CD14-positive monocyte (primary cell): ENCODE results near the gene RIMS1. TPM values are rescaled to one million over a fixed set of nuclear protein-coding genes. Genes with fewer than 3 reads are reported as not detected.

Experiments used
- DNase-seq, 3 donors: peaks; one replicate each; pipeline ENCODE4 v3.0.0-alpha.2; 2011 to 2022
- H2AFZ ChIP-seq: 2 replicates; pipeline ENCODE4 v1.6.0; 2012; ENCODE audit warnings: mild to moderate bottlenecking, low read depth, low read length, inconsistent platforms; ENCODE audit not compliant: insufficient read depth, poor library complexity, severe bottlenecking
- H3K27ac ChIP-seq, 2 donors: 1 replicate in 1 of 2; 2 replicates in 1 of 2; pipeline ENCODE4 v1.5.1; 2012 to 2013; ENCODE audit warnings: low read length in 2 of 2, control low read depth in 1 of 2, inconsistent platforms in 1 of 2, low read depth in 1 of 2, mild to moderate bottlenecking in 1 of 2
- H3K27me3 ChIP-seq, 2 donors: one replicate each; pipeline versions ENCODE4 v1.6.0 to v1.6.1; 2011 to 2013; ENCODE audit warnings: low read length in 2 of 2; ENCODE audit not compliant: control insufficient read depth in 2 of 2, insufficient read depth in 2 of 2
- H3K36me3 ChIP-seq, 2 donors: replicated peaks in 1 of 2; 1 replicate in 1 of 2; 2 replicates in 1 of 2; pipeline versions ENCODE4 v1.5.1 to v1.6.1; 2012 to 2013; ENCODE audit warnings: low read length in 2 of 2, control low read depth in 1 of 2, inconsistent platforms in 1 of 2, mild to moderate bottlenecking in 1 of 2; ENCODE audit not compliant: insufficient read depth in 2 of 2, control insufficient read depth in 1 of 2
- H3K4me1 ChIP-seq, 2 donors: 1 replicate in 1 of 2; 2 replicates in 1 of 2; pipeline versions ENCODE4 v1.5.1 to v1.6.1; 2012 to 2013; ENCODE audit warnings: low read length in 2 of 2, control low read depth in 1 of 2, inconsistent platforms in 1 of 2, mild to moderate bottlenecking in 1 of 2, moderate library complexity in 1 of 2; ENCODE audit not compliant: insufficient read depth in 2 of 2, control insufficient read depth in 1 of 2
- H3K4me2 ChIP-seq: replicated peaks from 2 replicates; pipeline ENCODE3; 2012; ENCODE audit warnings: low read length, moderate library complexity, mild to moderate bottlenecking; ENCODE audit not compliant: poor library complexity, severe bottlenecking; ENCODE audit errors: extremely low read depth
- H3K4me3 ChIP-seq, 3 experiments: fragments of 200-600 bp in 1 of 3; sonication (generic) in 1 of 3; replicated peaks in 1 of 3; 1 replicate in 2 of 3; 2 replicates in 1 of 3; pipeline ENCODE4 v1.5.1; 2011 to 2013; ENCODE audit warnings: low read length in 3 of 3, mild to moderate bottlenecking in 3 of 3, control low read depth in 2 of 3, low read depth in 2 of 3, inconsistent platforms in 1 of 3, moderate library complexity in 1 of 3
- H3K79me2 ChIP-seq: 2 replicates; pipeline ENCODE4 v1.6.0; 2012; ENCODE audit warnings: mild to moderate bottlenecking, control low read depth, inconsistent platforms, low read length, moderate library complexity; ENCODE audit not compliant: insufficient read depth
- H3K9ac ChIP-seq: 2 replicates; pipeline ENCODE4 v1.6.0; 2017; ENCODE audit warnings: low read length, mild to moderate bottlenecking; ENCODE audit not compliant: insufficient read depth, poor library complexity, severe bottlenecking
- H3K9me3 ChIP-seq, 2 donors: replicated peaks in 1 of 2; 1 replicate in 1 of 2; 2 replicates in 1 of 2; pipeline versions ENCODE4 v1.5.1 to v1.6.1; 2012 to 2013; ENCODE audit warnings: low read length in 2 of 2, control low read depth in 1 of 2; ENCODE audit not compliant: control insufficient read depth in 1 of 2, insufficient read depth in 1 of 2
- H4K20me1 ChIP-seq: 2 replicates; pipeline ENCODE4 v1.6.0; 2012; ENCODE audit warnings: mild to moderate bottlenecking, low read length, control low read depth, moderate library complexity; ENCODE audit not compliant: insufficient read depth
- H3K27ac Mint-ChIP-seq, 7 donors: one replicate each; pipeline ENCODE4 v1.8.0; 2020; ENCODE audit warnings: mild to moderate bottlenecking in 7 of 7, mixed read lengths in 7 of 7, moderate library complexity in 6 of 7, inconsistent platforms in 2 of 7
- H3K27me3 Mint-ChIP-seq, 3 donors: one replicate each; pipeline ENCODE4 v1.8.0; 2021 to 2022; ENCODE audit warnings: low read depth in 3 of 3, mild to moderate bottlenecking in 3 of 3, mixed read lengths in 3 of 3, moderate library complexity in 3 of 3, inconsistent platforms in 1 of 3
- H3K36me3 Mint-ChIP-seq, 2 donors: one replicate each; pipeline ENCODE4 v1.8.0; 2020; ENCODE audit warnings: mixed read lengths in 2 of 2, inconsistent platforms in 1 of 2, mild to moderate bottlenecking in 1 of 2
- H3K4me1 Mint-ChIP-seq: one replicate; pipeline ENCODE4 v1.8.0; 2020; ENCODE audit warnings: mild to moderate bottlenecking, mixed read lengths
- H3K4me3 Mint-ChIP-seq, 2 donors: one replicate each; pipeline ENCODE4 v1.8.0; 2020; ENCODE audit warnings: mild to moderate bottlenecking in 2 of 2, mixed read lengths in 2 of 2, moderate library complexity in 1 of 2
- H3K9me3 Mint-ChIP-seq, 7 donors: one replicate each; pipeline ENCODE4 v1.8.0; 2020 to 2022; ENCODE audit warnings: mixed read lengths in 7 of 7, mild to moderate bottlenecking in 6 of 7, moderate library complexity in 6 of 7, inconsistent platforms in 2 of 7
- CTCF ChIP-seq: fragments of 200-600 bp; IDR thresholded peaks from one replicate; pipeline ENCODE4 v1.8.0; 2022; ENCODE audit warnings: antibody characterized with exemption, mild to moderate bottlenecking
- WGBS: methylation state at CpG from one replicate; pipeline ENCODE4 v1.1.5; 2013; ENCODE audit warnings: missing lambda C conversion rate; ENCODE audit not compliant: insufficient coverage; 5-methylcytosine and 5-hydroxymethylcytosine counted together
- intact Hi-C, 2 donors: fragments of 100-400 bp; cut with micrococcal nuclease; formaldehyde crosslinking; loops; one replicate each; pipeline versions ENCODE4 v1.15.0 to v1.15.1; 2023
- polyA plus RNA-seq, 3 donors: library from polyadenylated mRNA; depleted of rRNA in 1 of 3; unstranded in 2 of 3; stranded (reverse) in 1 of 3; fragments of 300-500 nt in 2 of 3; fragments of >200 nt in 1 of 3; fragmentation: Illumina TruSeq in 2 of 3; gene quantifications; 1 replicate in 2 of 3; 2 replicates in 1 of 3; pipeline ENCODE4 v1.2.3, GENCODE V29; 2012 to 2021

The RIMS1 gene
- polyA plus RNA-seq, 3 donors: not detected

GRCh38 chr6:72130327-72130726, 244.0 kb downstream of the RIMS1 start:
- Histone ChIP-seq H3K9me3 (peaks cover 0 to 5% of the 10 kb centered on the region in 2 donors), H3K79me2 (no peaks in the 10 kb centered on the region), H3K27ac (no peak overlapping the region), H3K9ac (no peak overlapping the region), H3K4me3 (no peak overlapping the region), H3K27me3 (no peaks in the 10 kb centered on the region), H3K4me2 (no peak overlapping the region), H3K4me1 (no peaks in the 10 kb centered on the region), H4K20me1 (no peaks in the 10 kb centered on the region), H3K36me3 (no peaks in the 10 kb centered on the region), H2AFZ (no peak overlapping the region)
- no peaks in the 10 kb centered on the region for H3K4me1 Mint-ChIP-seq
- H3K4me3 Mint-ChIP-seq: no peak overlapping the region
- WGBS: no CpG with 5 or more reads among the region's 2 CpGs
- TF ChIP-seq CTCF: no peak
- no peak overlapping the region for H3K27ac Mint-ChIP-seq
- DNase-seq: no peak
- no peaks in the 10 kb centered on the region for H3K36me3 Mint-ChIP-seq
- H3K27me3 Mint-ChIP-seq: no peaks in the 10 kb centered on the region
- peaks cover 0 to 7% (median 2%) of the 10 kb centered on the region in 7 donors for H3K9me3 Mint-ChIP-seq
- intact Hi-C loops: no loop called here

- H3K36me3 Mint-ChIP-seq: no peaks in the 10 kb centered on the region
- Histone ChIP-seq H3K27ac (no peak overlapping the region), H3K79me2 (no peaks in the 10 kb centered on the region), H3K27me3 (no peaks in the 10 kb centered on the region), H3K9ac (no peak overlapping the region), H3K36me3 (no peaks in the 10 kb centered on the region), H3K4me2 (no peak overlapping the region), H4K20me1 (no peaks in the 10 kb centered on the region), H3K4me3 (no peak overlapping the region), H3K4me1 (no peaks in the 10 kb centered on the region), H2AFZ (no peak overlapping the region), H3K9me3 (no peaks in the 10 kb centered on the region)
- no peaks in the 10 kb centered on the region for H3K4me1 Mint-ChIP-seq
- H3K27ac Mint-ChIP-seq: no peak overlapping the region
- no peak overlapping the region for H3K4me3 Mint-ChIP-seq
- TF ChIP-seq CTCF: no peak
- H3K27me3 Mint-ChIP-seq: no peaks in the 10 kb centered on the region
- intact Hi-C loops: no loop called here
- peaks cover 0 to 1% (median 0%) of the 10 kb centered on the region in 7 donors for H3K9me3 Mint-ChIP-seq
- no peak for DNase-seq
- WGBS: no CpG with 5 or more reads among the region's 1 CpG
Measured at GRCh38 chr6:72132427-72132826, 246.1 kb downstream of the RIMS1 start.
